Choroid plexus epithelial cell (primary cell): Measurements from ENCODE around the gene CFAP20DC.

Source experiments
- DNase-seq: peaks from one replicate; pipeline ENCODE4 v3.0.0-alpha.2; 2010; ENCODE audit warnings: low read depth
- H3K4me3 ChIP-seq: 2 replicates; pipeline ENCODE4 v1.5.1; 2011; ENCODE audit warnings: low read depth, mild to moderate bottlenecking, control low read depth, low read length, moderate library complexity
- TF ChIP-seq, protein P1 (sequence below): conservative IDR thresholded peaks from 2 replicates; pipeline ENCODE4 v1.5.1; 2011; ENCODE audit warnings: low read depth, mild to moderate bottlenecking, control low read depth, inconsistent platforms, low read length, moderate library complexity

The CFAP20DC gene

DNA sequence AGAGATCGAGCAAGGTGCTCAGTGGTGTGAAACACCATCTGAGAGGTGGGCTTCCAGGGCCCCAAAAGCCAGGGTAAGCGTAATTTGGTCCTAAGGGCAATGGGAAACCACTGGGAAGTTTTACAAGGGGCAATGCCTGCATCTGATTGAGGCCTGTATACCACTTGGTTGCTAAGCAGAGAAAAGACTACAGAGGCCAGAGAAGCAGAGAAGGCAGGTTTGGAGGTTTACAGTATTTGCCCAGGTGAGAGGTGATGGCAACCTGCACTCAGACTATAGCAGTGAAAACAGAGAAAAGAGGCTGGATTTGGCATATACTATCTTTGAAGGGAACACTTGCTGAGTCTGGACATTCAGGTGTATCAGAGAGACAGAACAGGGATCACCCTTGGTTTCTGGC is 249.8 kb downstream of the CFAP20DC start:
- DNase-seq: no peak
- TF ChIP-seq, protein P1, sequence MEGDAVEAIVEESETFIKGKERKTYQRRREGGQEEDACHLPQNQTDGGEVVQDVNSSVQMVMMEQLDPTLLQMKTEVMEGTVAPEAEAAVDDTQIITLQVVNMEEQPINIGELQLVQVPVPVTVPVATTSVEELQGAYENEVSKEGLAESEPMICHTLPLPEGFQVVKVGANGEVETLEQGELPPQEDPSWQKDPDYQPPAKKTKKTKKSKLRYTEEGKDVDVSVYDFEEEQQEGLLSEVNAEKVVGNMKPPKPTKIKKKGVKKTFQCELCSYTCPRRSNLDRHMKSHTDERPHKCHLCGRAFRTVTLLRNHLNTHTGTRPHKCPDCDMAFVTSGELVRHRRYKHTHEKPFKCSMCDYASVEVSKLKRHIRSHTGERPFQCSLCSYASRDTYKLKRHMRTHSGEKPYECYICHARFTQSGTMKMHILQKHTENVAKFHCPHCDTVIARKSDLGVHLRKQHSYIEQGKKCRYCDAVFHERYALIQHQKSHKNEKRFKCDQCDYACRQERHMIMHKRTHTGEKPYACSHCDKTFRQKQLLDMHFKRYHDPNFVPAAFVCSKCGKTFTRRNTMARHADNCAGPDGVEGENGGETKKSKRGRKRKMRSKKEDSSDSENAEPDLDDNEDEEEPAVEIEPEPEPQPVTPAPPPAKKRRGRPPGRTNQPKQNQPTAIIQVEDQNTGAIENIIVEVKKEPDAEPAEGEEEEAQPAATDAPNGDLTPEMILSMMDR: no peak
- H3K4me3 ChIP-seq: no peak overlapping the region

DNA sequence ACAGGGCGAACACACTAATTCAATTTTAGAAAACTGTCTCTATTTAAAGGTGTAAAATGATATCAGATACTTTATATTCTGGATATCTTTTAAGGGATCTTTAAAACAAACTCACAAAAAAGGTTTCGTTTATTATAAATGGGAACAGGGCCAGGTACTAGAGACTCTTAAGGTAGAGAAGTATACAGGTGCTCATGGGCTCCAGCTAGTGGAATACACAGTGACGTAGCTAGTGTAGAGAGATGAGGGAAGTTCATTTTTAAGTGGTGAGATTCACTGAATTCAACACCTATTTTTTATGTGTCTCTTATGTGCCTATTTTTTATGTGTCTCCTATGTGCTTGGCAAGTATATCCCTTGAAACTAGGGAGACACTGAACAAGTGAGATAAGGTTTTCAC is 250.6 kb downstream of the CFAP20DC start:
- TF ChIP-seq, protein P1: no peak
- DNase-seq: no peak
- H3K4me3 ChIP-seq: no peak overlapping the region

DNA sequence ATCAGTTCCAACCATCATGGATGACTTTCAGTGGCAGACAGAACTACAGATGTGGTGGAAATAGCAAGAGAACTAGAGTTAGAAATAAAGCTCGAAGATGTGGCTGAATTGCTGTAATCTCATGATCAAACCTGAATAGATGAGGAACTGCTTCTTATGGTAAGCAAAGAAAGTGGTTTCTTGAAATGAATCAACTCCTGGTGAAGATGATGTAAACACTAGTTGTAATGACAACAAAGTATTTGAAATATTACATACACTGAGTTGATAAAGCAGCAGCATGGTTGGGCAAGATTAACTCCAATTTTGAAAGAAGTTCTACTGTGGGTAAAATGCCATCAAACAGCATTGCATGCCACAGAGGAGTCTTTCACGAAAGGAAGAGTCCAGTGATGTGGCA is 251.5 kb downstream of the CFAP20DC start:
- H3K4me3 ChIP-seq: no peak overlapping the region
- DNase-seq: no peak
- TF ChIP-seq, protein P1: no peak

DNA sequence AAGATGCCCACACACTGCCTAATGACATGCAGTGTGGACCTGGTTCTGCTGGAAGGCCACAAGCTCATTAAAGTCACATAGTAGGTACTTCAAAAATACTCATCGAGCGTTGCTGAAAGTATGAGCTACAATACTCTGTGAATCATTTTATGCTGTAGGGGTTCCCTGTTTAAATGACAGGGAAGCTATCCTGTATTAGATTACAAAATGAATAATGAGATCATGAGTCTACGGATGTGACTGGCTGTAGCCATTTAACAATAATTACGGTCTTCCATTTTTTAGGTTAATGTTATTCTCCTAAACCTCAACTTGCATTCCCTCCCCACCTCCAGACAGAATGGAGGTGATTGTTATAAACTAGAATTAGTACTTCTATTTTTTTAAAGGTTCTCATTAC is 255.1 kb downstream of the CFAP20DC start:
- H3K4me3 ChIP-seq: no peak overlapping the region
- TF ChIP-seq, protein P1: no peak
- no peak for DNase-seq

DNA sequence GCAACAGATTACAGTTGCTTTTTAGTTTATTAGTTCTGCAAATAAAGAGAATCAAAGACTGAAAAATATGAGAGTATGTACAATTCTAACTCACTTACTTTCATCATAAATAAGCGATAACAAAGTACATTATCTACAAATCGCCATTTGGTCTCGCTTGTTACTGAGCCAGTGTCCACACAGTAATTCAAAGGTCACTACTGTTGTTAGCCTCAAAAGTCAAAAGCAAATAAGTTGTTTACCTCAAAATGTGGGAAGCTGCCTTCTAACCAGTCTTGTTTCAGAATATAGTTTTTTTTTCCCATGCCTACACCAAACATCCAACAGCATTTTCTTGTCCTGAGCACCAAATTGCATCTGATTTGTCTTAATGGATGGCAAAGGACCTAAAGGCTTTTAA is 255.9 kb downstream of the CFAP20DC start:
- TF ChIP-seq, protein P1: no peak
- H3K4me3 ChIP-seq: no peak overlapping the region
- no peak for DNase-seq

DNA sequence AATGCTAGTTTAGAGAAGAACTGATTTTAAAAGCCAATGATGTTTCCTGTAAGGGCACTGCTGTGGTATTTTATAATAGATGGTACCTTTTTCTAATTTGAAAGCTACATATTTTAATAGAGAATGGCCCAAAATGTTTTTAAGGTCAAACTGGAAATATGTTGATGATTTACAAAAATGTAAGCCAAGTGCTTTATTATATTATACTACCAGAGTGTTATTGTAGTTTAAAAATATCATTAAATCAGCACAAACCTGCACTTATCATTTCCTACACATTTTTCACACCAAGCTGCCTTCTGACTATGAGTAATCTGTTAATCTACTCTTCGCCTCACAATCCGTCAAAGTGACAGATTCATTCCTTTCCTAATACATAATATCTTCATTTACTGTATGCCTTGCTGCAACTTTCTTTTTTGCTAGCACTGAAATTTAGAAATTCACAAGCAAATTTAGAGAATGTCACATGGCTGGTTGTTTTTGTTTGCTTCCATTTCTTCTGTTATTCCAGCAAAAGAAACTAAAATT is 256.8 kb downstream of the CFAP20DC start:
- no peak overlapping the region for H3K4me3 ChIP-seq
- DNase-seq: no peak
- TF ChIP-seq, protein P1: no peak

DNA sequence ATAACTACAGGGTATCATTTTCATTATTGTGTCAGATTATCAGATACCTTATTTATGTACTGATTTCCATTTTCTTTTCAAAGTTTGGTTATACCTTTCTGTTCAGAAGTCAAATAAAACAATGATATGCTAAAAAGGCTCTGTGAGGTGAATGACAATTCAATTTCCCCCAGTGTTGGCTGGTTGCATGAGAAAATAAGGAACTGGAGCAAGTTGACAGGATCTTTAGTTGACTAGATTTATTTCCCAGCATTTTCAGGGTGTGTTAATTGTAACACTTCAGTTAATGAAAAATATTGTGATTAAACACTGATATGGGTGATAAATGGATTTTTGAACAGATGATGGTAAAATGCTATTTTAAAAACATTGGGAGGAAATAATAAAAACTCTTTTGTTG is 260.4 kb downstream of the CFAP20DC start:
- no peak for DNase-seq
- no peak overlapping the region for H3K4me3 ChIP-seq
- TF ChIP-seq, protein P1: no peak
